GM18868 (cell line): Measurements from ENCODE around the gene EIF4EBP2.

ENCODE experiments used
- ATAC-seq: cut with Tn5 transposase; IDR thresholded peaks from one replicate; pipeline ENCODE4 v1.9.1; 2021; ENCODE audit warnings: mild to moderate bottlenecking, moderate library complexity; ENCODE audit not compliant: unreplicated experiment

Gene EIF4EBP2

DNA sequence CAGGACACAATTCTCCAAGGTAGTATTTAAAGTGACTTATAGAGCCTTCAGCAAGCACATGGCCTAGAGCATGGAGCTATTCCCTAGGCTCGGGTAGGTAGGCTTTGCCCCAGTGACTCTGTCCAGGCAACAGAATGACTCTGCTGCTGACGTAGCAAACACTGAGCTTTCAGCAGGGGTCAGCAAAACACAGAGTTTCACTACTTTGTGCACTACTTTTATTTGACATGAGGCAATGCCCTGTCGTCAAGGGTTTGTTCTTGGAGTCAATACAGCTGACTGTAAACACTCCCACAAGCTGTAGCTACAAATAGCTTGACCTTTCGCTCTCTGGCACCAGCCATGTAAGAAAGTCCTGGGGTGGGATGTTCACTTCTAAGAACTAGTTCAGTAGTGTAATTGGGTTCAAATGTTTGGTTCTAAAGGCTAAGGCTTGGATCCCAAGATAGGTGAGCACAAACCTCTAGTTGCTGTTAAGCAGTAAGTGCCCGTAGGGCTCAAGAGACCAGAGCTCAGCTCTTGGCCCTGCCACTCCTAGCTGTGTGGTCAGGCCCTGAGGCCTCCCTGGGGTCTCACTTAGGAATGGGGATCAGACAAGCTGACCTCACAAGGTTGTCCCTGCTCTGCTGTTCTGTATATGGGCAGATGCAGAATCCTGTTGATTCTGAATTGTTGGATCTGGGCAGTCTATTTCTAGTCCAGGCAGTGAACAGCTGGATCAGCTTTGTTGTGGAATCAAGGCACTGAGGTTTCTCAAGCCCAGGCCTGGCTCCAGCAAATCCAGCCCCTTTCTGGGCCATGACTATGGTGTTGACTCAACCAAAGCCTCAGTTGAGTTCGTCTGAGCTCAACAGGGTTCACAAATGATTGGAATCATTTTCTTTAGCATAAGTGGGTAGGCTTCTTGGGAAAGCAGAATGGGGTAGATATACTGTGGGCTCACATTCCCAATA, 26.8 kb downstream of the EIF4EBP2 start:
- ATAC-seq: no peak

DNA sequence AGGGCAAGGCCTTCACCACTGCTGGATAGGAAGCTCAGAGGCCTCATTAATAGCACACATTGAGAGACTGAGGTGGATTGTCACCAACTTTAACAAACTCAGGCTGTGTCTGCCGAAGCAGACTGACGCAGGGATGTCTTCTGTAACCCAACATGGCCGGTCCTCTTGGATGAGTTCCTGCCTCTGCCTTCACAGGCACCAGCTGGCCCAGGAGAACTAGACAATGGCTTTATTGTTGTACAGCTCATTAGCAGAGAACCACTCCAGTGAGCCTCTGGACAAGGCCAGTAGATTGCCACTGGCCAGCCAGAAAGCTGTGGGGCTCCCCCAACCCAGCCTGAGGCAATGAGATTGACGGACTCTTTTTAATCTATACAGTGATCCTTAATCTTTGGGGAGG, 28.2 kb downstream of the EIF4EBP2 start:
- no peak for ATAC-seq

DNA sequence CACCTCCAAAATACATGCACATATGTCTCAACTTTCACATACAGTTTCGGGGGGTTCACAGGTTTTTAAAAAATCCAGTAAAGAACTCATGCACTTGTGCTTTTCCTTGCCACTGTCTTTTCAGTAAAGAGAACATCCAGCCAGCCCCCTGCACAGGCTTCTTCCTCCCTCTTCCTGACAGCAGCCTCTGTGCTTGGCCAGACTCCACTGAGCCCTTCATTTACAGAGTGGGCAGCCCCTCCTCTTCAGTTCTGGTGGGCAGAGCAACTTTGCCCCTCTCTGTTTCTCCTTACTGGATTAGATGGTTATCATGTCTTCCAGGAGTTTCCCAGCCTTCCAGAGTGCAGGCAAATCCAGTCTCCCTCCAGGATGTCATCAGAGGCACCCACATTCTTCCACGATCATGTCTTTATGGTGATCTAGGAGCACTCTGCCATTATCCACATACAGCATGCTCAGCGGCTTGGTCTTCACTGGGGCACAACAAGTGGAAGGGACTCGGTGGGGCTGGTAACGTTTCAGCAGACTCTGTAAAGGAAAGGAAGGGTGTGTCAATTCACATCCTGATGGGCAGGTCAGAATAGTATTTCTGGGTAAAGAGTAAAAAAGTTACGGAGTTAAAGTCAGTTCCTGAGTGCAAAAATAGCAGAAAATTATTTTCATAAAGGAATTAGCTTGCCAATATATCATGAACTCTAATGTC, 28.8 kb downstream of the EIF4EBP2 start:
- no peak for ATAC-seq

DNA sequence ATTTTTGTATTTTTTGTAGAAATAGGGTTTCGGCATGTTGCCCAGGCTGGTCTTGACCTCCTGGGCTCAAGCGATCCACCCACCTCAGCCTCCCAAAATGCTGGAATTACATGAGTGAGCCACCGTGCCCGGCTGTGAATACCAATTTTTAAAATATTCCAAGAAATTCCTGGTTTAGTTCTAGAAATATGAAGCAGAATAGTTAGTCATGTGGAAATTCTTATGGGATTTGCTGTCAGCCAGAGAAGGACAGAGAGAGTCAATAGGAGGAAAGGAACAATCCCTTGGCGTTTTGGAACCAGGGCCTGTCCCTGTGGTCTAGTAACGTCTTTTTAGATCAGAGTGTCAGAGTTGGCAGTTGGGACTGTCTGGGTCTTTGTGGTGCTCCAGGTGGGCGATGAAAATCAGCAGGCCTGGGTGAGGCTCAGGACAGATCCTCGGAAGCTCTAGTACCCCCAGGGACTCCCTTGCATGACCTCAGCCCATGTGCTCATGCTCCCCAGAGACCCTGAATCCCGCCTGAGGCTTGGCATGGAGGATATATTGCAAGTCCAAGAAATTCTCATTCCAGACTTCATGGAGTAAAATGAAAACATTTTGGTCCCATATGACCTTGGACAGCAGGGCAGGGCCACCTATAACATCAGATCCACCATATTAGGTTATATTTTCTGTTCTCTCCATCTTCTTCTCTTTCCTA, 29.8 kb downstream of the EIF4EBP2 start:
- ATAC-seq: no peak

DNA sequence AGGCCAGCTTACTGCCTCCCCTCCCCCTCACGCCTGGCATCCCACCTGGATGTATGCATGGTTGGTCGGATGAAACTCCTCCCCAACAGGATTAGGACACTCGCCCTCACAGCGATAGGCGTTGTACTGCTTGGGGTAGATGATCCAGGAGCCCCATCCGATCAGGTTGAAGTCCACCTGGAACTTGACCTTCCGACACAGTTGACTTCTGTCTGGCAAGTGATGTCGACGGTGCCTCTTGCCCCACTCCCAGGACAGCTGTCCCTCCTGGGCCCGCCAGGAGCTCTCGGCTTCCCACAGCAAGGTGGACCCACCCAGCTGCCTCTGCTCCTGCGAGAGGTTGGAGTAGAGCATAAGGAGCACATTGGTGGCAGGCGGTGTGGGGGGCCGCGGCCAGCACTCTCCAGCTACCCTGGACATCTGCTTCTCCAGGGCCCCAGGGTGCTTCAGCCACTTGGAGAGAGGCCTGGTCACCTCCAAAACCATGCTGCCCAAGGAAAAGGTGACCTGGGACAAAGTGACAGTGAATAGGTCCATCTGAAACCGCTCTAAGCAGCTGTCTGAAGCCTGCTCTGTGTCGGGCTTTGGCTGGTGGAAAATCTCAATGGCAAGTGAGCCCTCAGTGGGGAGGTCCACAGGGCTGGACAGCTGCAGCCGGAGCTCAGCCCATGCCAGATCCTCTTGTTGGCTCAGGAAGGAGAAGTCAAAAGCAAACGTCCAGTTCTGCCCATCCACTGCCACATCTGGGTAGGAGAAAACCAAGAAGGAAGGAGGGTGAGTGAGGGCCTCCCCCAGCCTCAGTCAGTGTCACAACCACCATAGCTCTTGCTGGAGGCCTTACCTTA, 31.5 kb downstream of the EIF4EBP2 start:
- ATAC-seq: no peak

DNA sequence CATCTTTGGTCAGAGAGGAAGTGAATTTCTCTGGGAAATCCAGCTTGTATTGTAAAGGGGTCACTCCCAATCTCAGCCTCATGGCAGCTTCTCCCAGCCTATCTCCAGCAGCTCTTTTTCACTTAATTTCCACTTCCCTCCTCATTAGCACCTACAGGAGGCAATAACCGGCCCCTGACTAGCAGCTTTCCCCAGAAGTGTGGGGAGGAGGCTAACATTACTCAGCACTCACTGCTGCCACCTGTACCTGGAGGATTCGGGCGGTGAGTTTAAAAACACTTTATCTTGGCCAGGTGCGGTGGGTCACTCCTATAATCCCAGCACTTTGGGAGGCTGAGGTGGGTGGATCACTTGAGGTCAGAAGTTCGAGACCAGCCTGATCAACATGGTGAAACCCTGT, 33.8 kb downstream of the EIF4EBP2 start:
- no peak for ATAC-seq

DNA sequence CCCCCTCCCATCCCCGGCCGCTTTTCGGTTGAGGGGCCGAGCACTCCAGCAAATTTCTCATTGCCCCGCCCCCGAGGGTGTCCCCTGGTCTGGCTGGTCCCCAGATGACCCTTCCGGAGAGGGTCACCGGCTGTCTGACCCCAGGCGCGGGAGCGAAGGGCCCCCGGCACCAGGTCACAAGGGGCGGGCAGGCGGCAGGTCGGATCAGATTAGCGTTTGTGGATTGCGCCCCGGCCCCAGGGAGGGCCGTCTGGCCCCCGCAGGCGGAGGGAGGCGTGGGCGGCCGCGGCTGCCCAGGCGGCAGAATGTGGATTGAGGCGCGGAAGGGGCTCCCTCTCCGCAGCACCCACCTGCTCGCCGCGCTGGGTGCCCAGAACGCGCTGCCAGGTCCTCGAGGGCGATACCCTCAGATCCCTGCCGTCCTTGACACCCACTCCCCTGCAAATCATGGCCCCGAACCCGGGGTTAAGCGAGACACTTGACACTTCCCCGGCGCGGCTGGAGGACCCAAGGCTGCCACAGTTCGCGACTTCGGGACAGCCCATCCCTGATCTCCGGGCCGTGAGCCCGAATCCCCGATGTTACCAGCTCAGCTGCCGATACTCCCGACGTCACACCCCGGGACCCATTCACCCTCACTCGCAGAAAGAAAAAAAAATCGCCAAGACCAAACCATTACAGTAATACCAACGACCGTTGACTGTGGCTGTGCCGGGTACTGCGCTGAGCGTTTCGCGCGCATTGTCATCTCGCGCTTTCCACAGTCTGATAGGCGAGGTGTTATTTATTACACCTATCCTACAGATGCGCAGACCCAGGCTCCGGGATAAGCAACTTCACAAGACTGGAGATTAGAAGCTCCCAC, 36.6 kb downstream of the EIF4EBP2 start:
- no peak for ATAC-seq

DNA sequence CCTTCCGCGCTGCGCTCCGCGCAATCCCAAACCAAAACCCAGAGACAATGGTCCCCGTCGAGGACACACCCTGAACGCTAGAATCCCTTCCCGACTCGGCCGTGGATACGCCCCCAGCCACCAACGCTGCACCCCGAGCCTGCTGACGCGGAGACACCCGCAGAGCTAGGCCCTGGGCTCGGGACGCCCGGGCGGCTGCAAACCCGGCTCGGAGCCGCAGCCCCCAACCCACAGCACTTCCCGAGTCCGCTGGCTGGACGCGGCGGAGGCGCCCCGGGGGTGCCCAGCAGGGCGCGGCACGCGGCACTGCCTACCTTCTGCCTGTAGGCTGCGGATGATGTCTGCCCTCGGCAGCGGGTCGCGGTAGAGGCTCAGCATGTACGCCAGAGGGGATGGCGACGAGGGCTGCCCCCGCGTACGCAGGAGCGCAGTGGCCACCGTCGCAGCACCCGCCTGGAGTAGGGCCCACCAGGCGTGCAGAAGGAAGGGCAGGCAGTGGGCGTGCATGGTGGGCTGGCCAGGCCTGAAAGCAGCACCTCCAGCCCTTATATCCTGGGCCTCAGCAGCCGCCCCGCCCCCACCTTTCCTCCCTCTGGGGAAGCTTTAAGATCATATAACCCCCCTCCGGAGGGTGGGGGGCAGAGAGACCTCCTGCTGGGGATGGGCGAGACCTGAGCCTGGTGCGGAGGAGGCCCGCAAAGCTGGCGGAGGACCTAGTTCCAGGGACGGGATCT, 37.4 kb downstream of the EIF4EBP2 start, which contains the start of gene NODAL:
Gene NODAL, minus strand, starts transcription at position 521 of the 734 bp plus-strand sequence. Its CDS starts 14 bp downstream, at position 507.
- no peak for ATAC-seq

DNA sequence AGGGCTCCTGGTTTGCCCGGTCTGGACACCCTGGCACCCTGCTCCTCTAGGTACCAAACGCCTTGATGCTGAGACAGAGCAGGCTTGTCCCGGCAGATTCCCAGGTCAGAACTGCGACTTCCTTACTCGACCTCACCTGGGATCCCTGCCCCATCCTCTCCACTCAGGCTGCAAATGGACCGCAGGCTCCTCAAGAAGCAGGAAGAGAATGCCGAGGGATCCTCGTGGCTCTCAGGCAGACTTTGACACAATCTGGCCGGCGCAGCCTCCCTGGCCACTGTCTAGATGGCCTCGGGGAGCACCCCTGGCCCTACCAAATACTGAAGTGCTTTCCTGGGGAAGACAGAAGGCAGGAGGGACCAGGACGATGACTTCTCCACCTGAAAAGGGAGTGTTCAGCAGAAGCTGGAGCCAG, 38.0 kb downstream of the EIF4EBP2 start:
- no peak for ATAC-seq

DNA sequence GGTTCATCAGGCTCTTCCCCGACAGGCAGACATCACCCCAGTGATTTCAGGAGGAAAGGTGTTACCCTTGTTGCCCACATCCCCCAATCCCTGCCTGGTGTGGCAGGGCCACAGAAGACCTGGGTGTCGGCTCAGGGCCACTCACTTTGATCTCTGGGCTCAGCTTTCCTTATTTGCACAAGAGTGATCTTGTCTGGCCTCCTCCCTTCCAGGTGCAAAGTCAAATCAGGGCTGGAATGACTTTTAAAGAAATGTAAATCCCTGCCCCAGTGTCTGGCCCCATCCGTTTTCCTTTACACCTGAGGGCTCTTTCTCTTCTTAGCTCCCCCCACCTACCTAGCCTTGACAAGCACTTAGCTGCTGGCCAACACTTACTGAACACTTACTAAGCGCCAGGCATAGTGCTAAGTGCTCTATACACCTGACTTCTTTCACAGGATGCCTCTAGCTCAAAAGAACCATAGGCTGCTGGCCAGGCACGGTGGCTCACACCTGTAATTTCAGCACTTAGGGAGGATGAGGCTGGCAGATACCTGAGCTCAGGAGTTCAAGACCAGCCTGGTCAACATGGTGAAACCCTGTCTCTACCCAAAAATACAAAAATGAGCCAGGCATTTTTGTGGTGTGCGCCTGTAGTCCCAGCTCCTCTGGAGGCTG, 38.5 kb downstream of the EIF4EBP2 start:
- ATAC-seq: no peak

DNA sequence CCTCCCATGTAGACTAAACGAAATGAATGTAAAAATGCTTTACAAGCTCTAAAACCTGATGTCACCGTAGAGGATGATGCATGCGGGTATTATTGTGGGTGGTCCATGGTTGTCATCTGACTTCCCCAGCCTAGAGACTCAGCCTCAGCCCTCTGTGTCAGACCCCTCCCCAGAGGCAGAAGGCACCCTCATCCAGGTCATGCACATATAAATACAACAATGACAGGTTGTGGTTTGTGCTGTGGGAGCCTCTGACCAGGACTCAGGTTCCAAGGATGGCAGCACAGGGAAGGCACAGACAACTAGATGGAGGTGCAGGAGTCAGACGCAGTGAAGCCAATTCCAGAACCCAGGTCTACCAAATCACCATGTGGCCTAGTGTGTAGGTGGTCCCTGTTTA, 40.8 kb downstream of the EIF4EBP2 start:
- no peak for ATAC-seq

DNA sequence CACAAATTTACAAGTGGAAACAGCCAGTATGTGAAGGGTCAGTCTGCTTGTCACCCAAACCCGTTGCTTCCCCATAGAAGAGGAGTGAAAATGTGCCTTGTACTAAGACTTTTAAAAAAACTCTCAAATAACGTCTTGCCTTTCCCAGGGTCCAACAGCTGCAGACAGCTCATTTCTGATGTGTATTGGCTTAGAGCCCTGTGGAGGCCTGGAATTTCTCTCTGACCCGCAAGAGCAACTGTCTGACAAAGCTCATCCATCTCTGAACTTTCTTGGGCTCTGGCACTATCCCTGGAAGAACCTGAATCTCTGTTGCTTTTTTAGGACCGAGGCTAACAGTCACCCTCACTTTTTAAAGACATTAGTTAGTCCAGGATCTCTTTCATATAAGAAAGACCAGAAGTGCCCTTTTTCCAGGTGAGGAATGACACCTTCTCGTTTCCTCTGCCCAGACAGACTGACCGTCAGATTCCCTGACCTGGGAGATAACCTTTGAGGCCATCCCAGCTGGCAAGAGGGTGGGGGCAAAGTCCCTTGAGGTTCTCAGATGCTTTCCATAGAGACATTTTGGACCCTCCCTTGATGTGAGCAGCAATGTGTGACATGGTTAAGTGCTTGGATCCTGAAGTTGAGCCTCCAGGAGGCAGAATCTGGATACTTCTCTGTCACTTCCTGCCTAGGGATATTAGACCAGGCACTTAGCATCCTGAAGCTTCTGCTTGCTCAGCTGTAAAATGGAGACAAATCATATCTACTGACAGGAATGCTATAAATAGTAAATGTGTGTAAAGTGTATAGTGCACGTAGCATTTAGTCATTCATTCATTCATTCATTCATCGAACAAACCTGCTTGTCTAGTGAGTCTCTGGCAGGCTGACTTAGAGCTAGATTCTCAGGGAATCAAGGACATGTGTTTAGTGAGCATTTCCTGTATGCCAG, 42.0 kb downstream of the EIF4EBP2 start:
- no peak for ATAC-seq

DNA sequence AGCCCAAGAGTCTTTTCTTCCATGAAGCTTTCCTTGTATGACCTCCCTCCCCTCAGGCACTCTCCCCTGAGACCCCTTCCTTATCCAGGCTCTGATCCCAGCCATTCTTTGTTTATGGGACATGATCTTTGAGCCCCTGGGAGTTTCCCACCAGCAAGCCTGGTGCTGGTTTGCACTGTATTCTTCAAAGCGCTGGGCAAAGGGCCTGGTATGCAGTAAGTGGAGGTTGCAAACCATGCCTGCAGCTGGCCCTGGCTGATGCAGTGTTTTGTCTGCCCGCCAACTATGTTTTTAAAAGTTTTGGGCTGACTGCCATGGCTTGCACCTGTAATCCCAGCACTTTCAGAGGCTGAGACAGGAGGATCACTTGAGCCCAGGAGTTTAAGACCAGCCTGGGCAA, 44.3 kb downstream of the EIF4EBP2 start:
- ATAC-seq: no peak

DNA sequence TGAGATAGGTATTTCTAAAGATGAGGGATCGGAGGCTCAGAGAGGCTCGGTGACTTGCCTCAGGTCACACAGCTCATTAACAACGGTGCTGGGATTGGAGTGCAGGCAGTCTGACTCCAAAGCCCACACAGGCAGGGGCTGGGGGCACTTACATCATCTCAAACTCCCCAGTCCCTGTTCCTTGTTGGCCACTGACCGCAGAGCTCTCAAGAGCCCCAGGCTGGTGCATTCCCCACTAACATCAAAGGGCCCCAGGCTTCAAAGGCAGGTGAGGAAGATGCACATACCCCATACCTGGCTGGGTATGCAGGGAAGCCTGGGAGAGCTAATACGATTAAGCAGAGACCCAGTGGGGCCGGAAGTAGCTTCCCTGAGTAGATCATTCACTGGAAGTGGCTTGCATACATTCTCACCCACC, 51.3 kb downstream of the EIF4EBP2 start:
- ATAC-seq: no peak

DNA sequence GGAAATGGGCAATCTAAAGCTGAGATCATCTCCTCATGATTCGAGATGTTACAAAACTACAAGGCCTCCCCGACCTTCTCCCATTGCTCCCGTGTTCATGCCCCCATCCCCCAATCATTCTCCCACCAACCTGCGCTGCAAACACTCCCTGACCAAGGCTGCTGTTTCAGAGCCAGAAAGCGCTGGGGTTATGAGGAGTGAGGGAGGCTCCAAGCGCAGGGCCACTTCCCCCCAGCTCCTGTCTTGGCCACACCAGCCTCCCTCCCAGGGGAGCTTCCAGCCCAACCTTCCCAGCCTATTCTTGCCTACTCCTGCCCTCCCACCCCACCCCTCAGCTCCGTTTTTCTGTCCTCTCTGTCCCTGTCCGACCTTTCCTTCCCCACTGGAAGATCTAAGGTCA, 52.2 kb downstream of the EIF4EBP2 start:
- ATAC-seq: no peak

DNA sequence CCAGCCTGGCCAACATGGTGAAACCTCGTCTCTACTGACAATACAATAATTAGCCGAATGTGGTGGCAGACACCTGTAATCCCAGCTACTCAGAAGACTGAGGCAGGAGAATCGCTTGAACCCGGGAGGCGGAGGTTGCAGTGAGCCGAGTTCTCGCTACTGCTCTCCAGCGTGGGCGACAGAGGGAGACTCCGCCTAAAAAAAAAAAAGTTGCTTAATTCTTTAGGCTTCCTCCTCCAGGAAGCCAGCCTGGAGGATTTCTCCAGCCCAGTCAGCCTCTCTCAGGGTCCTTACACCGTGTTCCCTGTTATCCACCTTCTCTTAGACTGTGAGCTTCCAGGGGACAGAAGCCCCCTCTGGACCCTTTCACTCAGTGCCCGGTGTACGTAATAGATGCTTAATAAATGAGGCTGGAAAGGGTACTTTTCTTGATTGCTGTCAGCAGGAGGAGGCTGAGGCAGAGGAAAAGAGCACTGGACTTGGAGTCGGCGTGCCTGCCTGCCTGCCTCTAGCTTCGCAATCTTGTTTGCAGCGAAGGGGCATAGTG, 53.9 kb downstream of the EIF4EBP2 start:
- ATAC-seq: no peak
